GM12878 (cell line): Measurements from ENCODE around the gene COPB1. TPM values are rescaled to one million over a fixed set of nuclear protein-coding genes. Genes with fewer than 3 reads are reported as not detected.

Experiments
- ATAC-seq: fragments of 200-7000 bp; cut with Tn5 transposase; 3 replicates; pipeline ENCODE4 v1.9.1; 2020; ENCODE audit warnings: mild to moderate bottlenecking, moderate library complexity
- BruUV-seq: library from RNA; stranded (reverse); fragments of 400-500 nt; replicated peaks from 2 replicates; lab custom pipeline; 2021; lab: Mats Ljungman, UMichigan
- CTCF ChIA-PET: fragments of 300-600 bp; sonication (Branson Sonifier 250); formaldehyde crosslinking; extraction: SDS; loops from one replicate; lab custom pipeline; 2021; ENCODE audit warnings: inconsistent platforms; lab: Yijun Ruan, JAX
- POLR2A ChIA-PET: fragments of 350-600 bp; formaldehyde crosslinking; extraction: SDS; loops from one replicate; lab custom pipeline; 2021; ENCODE audit warnings: inconsistent platforms; lab: Charles Lee
- RAD21 ChIA-PET: fragments of 300-600 bp; sonication (Branson Sonifier 250); formaldehyde crosslinking; loops from one replicate; lab custom pipeline; 2023; ENCODE audit warnings: antibody characterized with exemption; ENCODE audit not compliant: unreplicated experiment; lab: Charles Lee
- SMC1A ChIA-PET: fragments of 300-600 bp; sonication (Branson Sonifier 250); formaldehyde crosslinking; loops from one replicate; lab custom pipeline; 2023; ENCODE audit not compliant: unreplicated experiment, uncharacterized antibody; lab: Charles Lee
- DNase-seq: peaks from one replicate; pipeline ENCODE4 v3.0.0-alpha.2; 2011; ENCODE audit warnings: low read depth, low spot score
- FAIRE-seq: peaks from 3 replicates; lab custom pipeline; 2011; peaks lifted over from hg19 to GRCh38; lab: Jason Lieb, UNC
- H2AFZ ChIP-seq: 2 replicates; pipeline ENCODE4 v1.6.0; 2011; ENCODE audit warnings: low read depth, low read length, control low read depth; ENCODE audit not compliant: control insufficient read depth
- H3K27ac ChIP-seq: 2 replicates; pipeline ENCODE4 v1.5.1; 2011; ENCODE audit warnings: control low read depth; ENCODE audit not compliant: control insufficient read depth, insufficient read depth
- H3K27me3 ChIP-seq, 2 experiments: replicated peaks in 1 of 2; 2 replicates each; pipeline versions ENCODE4 v1.6.0 to v1.6.1; 2011; ENCODE audit warnings: low read length in 1 of 2; ENCODE audit not compliant: control insufficient read depth in 2 of 2, insufficient read depth in 2 of 2
- H3K36me3 ChIP-seq, 2 experiments: 2 replicates each; pipeline ENCODE4 v1.5.1; 2011; ENCODE audit warnings: low read length in 1 of 2; ENCODE audit not compliant: control insufficient read depth in 2 of 2, insufficient read depth in 2 of 2
- H3K4me1 ChIP-seq: 2 replicates; pipeline ENCODE4 v1.6.1; 2011; ENCODE audit warnings: mild to moderate bottlenecking, low read length, moderate library complexity, mixed read lengths; ENCODE audit not compliant: control insufficient read depth, insufficient read depth
- H3K4me2 ChIP-seq: 2 replicates; pipeline ENCODE4 v1.6.0; 2011; ENCODE audit warnings: control low read depth; ENCODE audit not compliant: control insufficient read depth, insufficient read depth
- H3K4me3 ChIP-seq: fragments of 200-600 bp; sonication (generic); 2 replicates; pipeline ENCODE4 v1.5.1; 2016
- H3K79me2 ChIP-seq: 2 replicates; pipeline ENCODE4 v1.6.0; 2011; ENCODE audit warnings: low read length; ENCODE audit not compliant: control insufficient read depth, insufficient read depth
- H3K9ac ChIP-seq: 2 replicates; pipeline ENCODE4 v1.8.0; 2011; ENCODE audit warnings: low read length, control low read depth, mixed read lengths; ENCODE audit not compliant: control insufficient read depth, insufficient read depth
- H3K9me3 ChIP-seq: replicated peaks from 3 replicates; pipeline ENCODE4 v1.5.1; 2011; ENCODE audit warnings: mild to moderate bottlenecking, low read length; ENCODE audit not compliant: control insufficient read depth, insufficient read depth
- H4K20me1 ChIP-seq: 2 replicates; pipeline ENCODE4 v1.6.0; 2011; ENCODE audit not compliant: control insufficient read depth, insufficient read depth
- BMI1 ChIP-seq: fragments of 450-650 bp; IDR thresholded peaks from 2 replicates; pipeline ENCODE4 v1.6.1; 2016; ENCODE audit warnings: mild to moderate bottlenecking, moderate library complexity, borderline replicate concordance
- CBFB ChIP-seq: IDR thresholded peaks from 2 replicates; pipeline ENCODE4 v1.6.1; 2016; ENCODE audit warnings: antibody characterized with exemption, low read depth
- CHD4 ChIP-seq: fragments of 200-600 bp; sonication (generic); IDR thresholded peaks from 2 replicates; pipeline ENCODE4 v1.6.1; 2016; ENCODE audit warnings: mild to moderate bottlenecking
- E4F1 ChIP-seq: fragments of 450-650 bp; IDR thresholded peaks from 2 replicates; pipeline ENCODE4 v1.6.1; 2018; ENCODE audit warnings: borderline replicate concordance, mild to moderate bottlenecking; ENCODE audit not compliant: partially characterized antibody
- MEF2A ChIP-seq: IDR thresholded peaks from 2 replicates; pipeline ENCODE4 v1.6.1; 2011; ENCODE audit warnings: low read depth, mild to moderate bottlenecking, low read length, moderate library complexity; ENCODE audit not compliant: insufficient read depth
- MEF2B ChIP-seq: fragments of 450-650 bp; IDR thresholded peaks from 2 replicates; pipeline ENCODE4 v1.6.1; 2018; ENCODE audit warnings: mild to moderate bottlenecking, moderate library complexity; ENCODE audit not compliant: partially characterized antibody, poor library complexity, severe bottlenecking
- SREBF2 ChIP-seq: IDR thresholded peaks from 2 replicates; pipeline ENCODE4 v1.6.1; 2012; ENCODE audit warnings: mild to moderate bottlenecking, low read length
- TCF7 ChIP-seq: IDR thresholded peaks from 2 replicates; pipeline ENCODE4 v1.6.1; 2014; ENCODE audit warnings: antibody characterized with exemption, borderline replicate concordance
- ZNF274 ChIP-seq: IDR thresholded peaks from one replicate; pipeline ENCODE4 v1.8.0; 2011; ENCODE audit not compliant: insufficient read length, insufficient read depth
- ZNF384 ChIP-seq: IDR thresholded peaks from 2 replicates; pipeline ENCODE4 v1.6.1; 2012; ENCODE audit warnings: low read depth, mild to moderate bottlenecking, low read length, improper control_type of control experiment, borderline replicate concordance
- WGBS: methylation state at CpG from one replicate; pipeline ENCODE4 v1.1.6; 2016; ENCODE audit warnings: low lambda C conversion rate; ENCODE audit not compliant: insufficient replicate concordance, insufficient coverage; ENCODE audit errors: missing lambda C conversion rate; 5-methylcytosine and 5-hydroxymethylcytosine counted together
- in situ Hi-C: fragments of 300-500 bp; cut with MboI; formaldehyde crosslinking; loops from 9 replicates; pipeline ENCODE4 v1.14.3; 2018; ENCODE audit warnings: mixed read lengths
- intact Hi-C: fragments of 100-400 bp; cut with micrococcal nuclease; formaldehyde crosslinking; loops from one replicate; pipeline ENCODE4 v1.14.2; 2022; ENCODE audit not compliant: unreplicated experiment
- polyA plus RNA-seq, 11 experiments: library from polyadenylated mRNA; depleted of rRNA in 4 of 11; unstranded in 6 of 11; stranded (reverse) in 5 of 11; fragments of >200 nt; fragmentation: Nextera tagmentation in 4 of 11; fragmentation: Illumina TruSeq in 1 of 11; extraction: Ambion mirVana in 4 of 11; extraction: Trizol in 1 of 11; gene quantifications; 1 replicate in 1 of 11; 2 replicates in 10 of 11; pipeline versions ENCODE4 v1.2.1 to v1.2.3, GENCODE V29; 2011 to 2016; ENCODE audit warnings: inconsistent platforms in 2 of 11, missing spikeins in 2 of 11, low read depth in 1 of 11
- total RNA-seq, 4 experiments: library from RNA; depleted of rRNA in 3 of 4; stranded (reverse); fragments of >200 nt in 3 of 4; fragmentation: Illumina TruSeq in 1 of 4; extraction: Trizol in 1 of 4; gene quantifications; 2 replicates each; pipeline versions ENCODE4 v1.2.1 to v1.2.3, GENCODE V29; 2013 to 2021
- TF ChIP-seq, protein P1 (sequence below): fragments of 150-350 bp; IDR thresholded peaks from 2 replicates; pipeline ENCODE4 v1.6.1; 2016; ENCODE audit warnings: low read depth, low read length
- TF ChIP-seq, protein P2 (sequence below): IDR thresholded peaks from 2 replicates; pipeline ENCODE4 v1.6.1; 2011; ENCODE audit warnings: borderline replicate concordance, low read depth, mild to moderate bottlenecking, moderate library complexity, low read length; ENCODE audit not compliant: insufficient read depth, poor library complexity, severe bottlenecking

Gene COPB1
- total and polyA plus RNA-seq, 10 of the 15 experiments (the other 5 are each of a cell fraction or from before 2014, with no cell fraction given) = 67.0 to 149 (median 109) TPM

GRCh38 chr11:14538271-14538925 lies 38.8 kb upstream of the COPB1 start:
- Histone ChIP-seq H3K4me1 (no peaks in the 10 kb centered on the region), H3K27ac (no peak overlapping the region), H3K27me3 (no peaks in the 10 kb centered on the region), H4K20me1 (no peaks in the 10 kb centered on the region), H3K4me2 (no peak overlapping the region), H3K4me3 (no peak overlapping the region), H3K36me3 (no peaks in the 10 kb centered on the region), H3K9ac (no peak overlapping the region), H3K9me3 (no peaks in the 10 kb centered on the region), H3K79me2 (no peaks in the 10 kb centered on the region), H2AFZ (no peak overlapping the region)
- SMC1A ChIA-PET = interaction anchor here (1.0 kb wide), 1 partner anchor 369 kb away, joined by 3 read pairs; no protein-coding TSS in a partner anchor
- no peak for TF ChIP-seq SREBF2
- TF ChIP-seq MEF2A = no peak
- no peak for TF ChIP-seq CBFB
- no peak for TF ChIP-seq CHD4
- TF ChIP-seq ZNF274 = no peak
- no peak for TF ChIP-seq ZNF384
- no peak for TF ChIP-seq MEF2B
- TF ChIP-seq BMI1 = no peak
- TF ChIP-seq, protein P1, sequence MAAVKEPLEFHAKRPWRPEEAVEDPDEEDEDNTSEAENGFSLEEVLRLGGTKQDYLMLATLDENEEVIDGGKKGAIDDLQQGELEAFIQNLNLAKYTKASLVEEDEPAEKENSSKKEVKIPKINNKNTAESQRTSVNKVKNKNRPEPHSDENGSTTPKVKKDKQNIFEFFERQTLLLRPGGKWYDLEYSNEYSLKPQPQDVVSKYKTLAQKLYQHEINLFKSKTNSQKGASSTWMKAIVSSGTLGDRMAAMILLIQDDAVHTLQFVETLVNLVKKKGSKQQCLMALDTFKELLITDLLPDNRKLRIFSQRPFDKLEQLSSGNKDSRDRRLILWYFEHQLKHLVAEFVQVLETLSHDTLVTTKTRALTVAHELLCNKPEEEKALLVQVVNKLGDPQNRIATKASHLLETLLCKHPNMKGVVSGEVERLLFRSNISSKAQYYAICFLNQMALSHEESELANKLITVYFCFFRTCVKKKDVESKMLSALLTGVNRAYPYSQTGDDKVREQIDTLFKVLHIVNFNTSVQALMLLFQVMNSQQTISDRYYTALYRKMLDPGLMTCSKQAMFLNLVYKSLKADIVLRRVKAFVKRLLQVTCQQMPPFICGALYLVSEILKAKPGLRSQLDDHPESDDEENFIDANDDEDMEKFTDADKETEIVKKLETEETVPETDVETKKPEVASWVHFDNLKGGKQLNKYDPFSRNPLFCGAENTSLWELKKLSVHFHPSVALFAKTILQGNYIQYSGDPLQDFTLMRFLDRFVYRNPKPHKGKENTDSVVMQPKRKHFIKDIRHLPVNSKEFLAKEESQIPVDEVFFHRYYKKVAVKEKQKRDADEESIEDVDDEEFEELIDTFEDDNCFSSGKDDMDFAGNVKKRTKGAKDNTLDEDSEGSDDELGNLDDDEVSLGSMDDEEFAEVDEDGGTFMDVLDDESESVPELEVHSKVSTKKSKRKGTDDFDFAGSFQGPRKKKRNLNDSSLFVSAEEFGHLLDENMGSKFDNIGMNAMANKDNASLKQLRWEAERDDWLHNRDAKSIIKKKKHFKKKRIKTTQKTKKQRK = no peak
- no peak for TF ChIP-seq E4F1
- TF ChIP-seq, protein P2, sequence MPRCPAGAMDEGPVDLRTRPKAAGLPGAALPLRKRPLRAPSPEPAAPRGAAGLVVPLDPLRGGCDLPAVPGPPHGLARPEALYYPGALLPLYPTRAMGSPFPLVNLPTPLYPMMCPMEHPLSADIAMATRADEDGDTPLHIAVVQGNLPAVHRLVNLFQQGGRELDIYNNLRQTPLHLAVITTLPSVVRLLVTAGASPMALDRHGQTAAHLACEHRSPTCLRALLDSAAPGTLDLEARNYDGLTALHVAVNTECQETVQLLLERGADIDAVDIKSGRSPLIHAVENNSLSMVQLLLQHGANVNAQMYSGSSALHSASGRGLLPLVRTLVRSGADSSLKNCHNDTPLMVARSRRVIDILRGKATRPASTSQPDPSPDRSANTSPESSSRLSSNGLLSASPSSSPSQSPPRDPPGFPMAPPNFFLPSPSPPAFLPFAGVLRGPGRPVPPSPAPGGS = no peak
- no peak for TF ChIP-seq TCF7
- CTCF ChIA-PET = interaction anchor here (1.0 to 4.3 kb wide), 3 partner anchors 15 to 536 kb away, joined by 3 to 33 read pairs (median 3); no protein-coding TSS in a partner anchor
- intact Hi-C loops = loop anchor here (10.0 kb wide), 2 partner anchors 466 to 536 kb away; partner anchors contain the start of gene CALCB
- RAD21 ChIA-PET = interaction anchor here (1.2 kb wide), 1 partner anchor 370 kb away, joined by 6 read pairs; no protein-coding TSS in a partner anchor
- BruUV-seq = no TSS peak
- POLR2A ChIA-PET = no interaction called here
- 93% methylated on average over 6 of the region's 6 CpGs for WGBS
- in situ Hi-C loops = loop anchor here (25.0 kb wide), 1 partner anchor 224 kb away; no protein-coding TSS in a partner anchor
- no peak for FAIRE-seq
- DNase-seq = no peak
- no peak for ATAC-seq
